Measurements from ENCODE around the gene GON7. TPM values are rescaled to one million over a fixed set of nuclear protein-coding genes. Genes with fewer than 3 reads are reported as not detected.

The GON7 gene
- total and polyA plus RNA-seq, 2 of the 8 experiments (the other 6 are each of a cell fraction or from before 2014, with no cell fraction given) = 3.8 to 9.9 TPM

- TF ChIP-seq TEAD4 (IDR thresholded peaks at IDR 0.05; ENCODE audit: low read depth, low read length) = no peak
- TF ChIP-seq SRF (IDR thresholded peaks at IDR 0.05; ENCODE audit: low read depth, low read length) = no peak
- TF ChIP-seq PHF8 (conservative IDR thresholded peaks at IDR 0.05; ENCODE audit: low read depth, low read length) = no peak
- no peak for TF ChIP-seq SP1 (IDR thresholded peaks at IDR 0.05; ENCODE audit: low read depth, low read length)
- no peak for TF ChIP-seq SP4 (IDR thresholded peaks at IDR 0.05; ENCODE audit: low read length)
These were observed 20.4 kb downstream of the GON7 start (continued) for GRCh38 chr14:93186466-93186865.
